WTC11 (cell line): ENCODE results near the gene TMEM144.

Experiments
- AFF4 ChIP-seq: sonication (generic); formaldehyde crosslinking; IDR thresholded peaks from 2 replicates; pipeline ENCODE4 v1.8.1; 2023; ENCODE audit warnings: mild to moderate bottlenecking, missing genetic modification reagents, borderline replicate concordance
- ARID4B ChIP-seq: sonication (generic); formaldehyde crosslinking; IDR thresholded peaks from 2 replicates; pipeline ENCODE4 v1.8.0; 2023; ENCODE audit warnings: missing genetic modification reagents, mild to moderate bottlenecking, borderline replicate concordance
- ATF2 ChIP-seq: sonication (generic); formaldehyde crosslinking; IDR thresholded peaks from 2 replicates; pipeline ENCODE4 v1.8.1; 2022; ENCODE audit warnings: low read depth, missing genetic modification reagents, borderline replicate concordance
- CTCF ChIP-seq: fragments of 200-600 bp; IDR thresholded peaks from 2 replicates; pipeline ENCODE4 v1.8.0; 2022; ENCODE audit warnings: antibody characterized with exemption
- ERG ChIP-seq: fragments of 250-450 bp; sonication (Bioruptor Pico); IDR thresholded peaks from 2 replicates; pipeline ENCODE4 v1.8.0; 2021; ENCODE audit warnings: mild to moderate bottlenecking
- ESRRA ChIP-seq: sonication (generic); formaldehyde crosslinking; IDR thresholded peaks from 2 replicates; pipeline ENCODE4 v1.8.1; 2022; ENCODE audit warnings: mild to moderate bottlenecking, missing genetic modification reagents, borderline replicate concordance
- IRF1 ChIP-seq: sonication (generic); formaldehyde crosslinking; IDR thresholded peaks from 2 replicates; pipeline ENCODE4 v1.8.0; 2023; ENCODE audit warnings: missing genetic modification reagents
- NR3C1 ChIP-seq: sonication (generic); formaldehyde crosslinking; conservative IDR thresholded peaks from 2 replicates; pipeline ENCODE4 v1.8.1; 2023; ENCODE audit warnings: low read depth, mild to moderate bottlenecking, missing genetic modification reagents
- SMAD3 ChIP-seq: sonication (generic); formaldehyde crosslinking; IDR thresholded peaks from 2 replicates; pipeline ENCODE4 v1.8.0; 2022; ENCODE audit warnings: missing genetic modification reagents, mild to moderate bottlenecking, borderline replicate concordance
- ZNF281 ChIP-seq: sonication (generic); formaldehyde crosslinking; IDR thresholded peaks from 2 replicates; pipeline ENCODE4 v1.8.0; 2023; ENCODE audit warnings: mild to moderate bottlenecking, missing genetic modification reagents
- ZSCAN18 ChIP-seq: fragments of 250-450 bp; sonication (Bioruptor Pico); IDR thresholded peaks from 2 replicates; pipeline ENCODE4 v2.1.2; 2022; ENCODE audit warnings: mild to moderate bottlenecking, moderate library complexity

- no peak for TF ChIP-seq CTCF
- no peak for TF ChIP-seq ZNF281 (CRISPR knock-in tag)
- TF ChIP-seq ERG (CRISPR knock-in tag) = no peak
- TF ChIP-seq IRF1 (CRISPR knock-in tag) = no peak
- TF ChIP-seq ESRRA (CRISPR knock-in tag) = no peak
- TF ChIP-seq AFF4 = no peak
- no peak for TF ChIP-seq ATF2 (CRISPR knock-in tag)
- TF ChIP-seq ZSCAN18 (CRISPR knock-in tag) = no peak
- TF ChIP-seq ARID4B = no peak
- TF ChIP-seq NR3C1 (CRISPR knock-in tag) = no peak
- no peak for TF ChIP-seq SMAD3
These were observed 19.6 kb upstream of the TMEM144 start for GRCh38 chr4:158190718-158191117.
